VCaP (cell line): ENCODE results near the gene ZNF573.
A peak's percentile ranks its signal among the peaks of the same experiment; 100 is the strongest.

ENCODE experiments used
- H3K27ac ChIP-seq: fragments of 450-650 bp; 2 replicates; pipeline ENCODE4 v1.5.1; 2017
- TF ChIP-seq, protein P1 (sequence below): fragments of 450-650 bp; conservative IDR thresholded peaks from 2 replicates; pipeline ENCODE4 v1.5.1; 2017; ENCODE audit warnings: mild to moderate bottlenecking, moderate library complexity

ZNF573 gene

DNA sequence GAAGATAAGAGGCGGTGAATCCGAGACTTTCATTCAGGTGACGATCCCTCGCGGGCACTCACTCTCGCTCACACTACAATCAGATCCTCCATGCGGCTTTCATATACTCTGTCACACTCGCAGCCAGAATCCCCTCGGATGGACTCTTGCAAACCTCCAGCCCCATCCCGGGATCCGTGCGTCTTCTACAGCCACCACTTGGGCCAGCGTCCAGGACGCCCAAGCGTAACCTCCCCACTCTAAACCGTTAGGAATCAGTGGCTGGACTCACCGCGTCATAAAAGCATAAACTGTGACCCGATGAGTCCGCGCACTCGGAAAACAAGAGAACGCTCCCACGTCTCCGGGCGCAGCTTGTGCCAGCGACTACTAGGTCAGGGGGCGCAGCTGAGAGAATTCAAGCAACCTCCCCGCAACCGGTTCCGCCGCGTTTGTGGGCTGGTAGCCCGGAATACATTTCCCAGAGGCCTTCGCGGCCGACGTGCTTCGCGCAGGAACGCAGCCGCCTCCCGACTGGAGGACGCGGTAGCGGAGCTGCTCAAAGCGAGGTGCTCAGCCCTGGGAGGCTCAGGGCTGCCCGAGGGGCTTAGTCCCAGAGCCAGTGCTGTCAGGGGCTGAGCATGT lies 87.4 kb downstream of the ZNF573 start:
- peak overlapping the region; percentile 71 for H3K27ac ChIP-seq
- TF ChIP-seq, protein P1, sequence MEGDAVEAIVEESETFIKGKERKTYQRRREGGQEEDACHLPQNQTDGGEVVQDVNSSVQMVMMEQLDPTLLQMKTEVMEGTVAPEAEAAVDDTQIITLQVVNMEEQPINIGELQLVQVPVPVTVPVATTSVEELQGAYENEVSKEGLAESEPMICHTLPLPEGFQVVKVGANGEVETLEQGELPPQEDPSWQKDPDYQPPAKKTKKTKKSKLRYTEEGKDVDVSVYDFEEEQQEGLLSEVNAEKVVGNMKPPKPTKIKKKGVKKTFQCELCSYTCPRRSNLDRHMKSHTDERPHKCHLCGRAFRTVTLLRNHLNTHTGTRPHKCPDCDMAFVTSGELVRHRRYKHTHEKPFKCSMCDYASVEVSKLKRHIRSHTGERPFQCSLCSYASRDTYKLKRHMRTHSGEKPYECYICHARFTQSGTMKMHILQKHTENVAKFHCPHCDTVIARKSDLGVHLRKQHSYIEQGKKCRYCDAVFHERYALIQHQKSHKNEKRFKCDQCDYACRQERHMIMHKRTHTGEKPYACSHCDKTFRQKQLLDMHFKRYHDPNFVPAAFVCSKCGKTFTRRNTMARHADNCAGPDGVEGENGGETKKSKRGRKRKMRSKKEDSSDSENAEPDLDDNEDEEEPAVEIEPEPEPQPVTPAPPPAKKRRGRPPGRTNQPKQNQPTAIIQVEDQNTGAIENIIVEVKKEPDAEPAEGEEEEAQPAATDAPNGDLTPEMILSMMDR = 0 out of 2 replicates have a peak, but pooled peaks have one; percentile 14
